HG03439 (cell line): Measurements from ENCODE around the gene ODAD3.
"Not testable (repeated sequence)": the region's sequence is repeated elsewhere in the genome, so short reads cannot be mapped to it uniquely, and the experiment has no call there.

ENCODE experiments used
- ATAC-seq: cut with Tn5 transposase; IDR thresholded peaks from one replicate; pipeline ENCODE4 v1.9.1; 2021; ENCODE audit warnings: mild to moderate bottlenecking, moderate library complexity; ENCODE audit not compliant: unreplicated experiment

The ODAD3 gene

DNA sequence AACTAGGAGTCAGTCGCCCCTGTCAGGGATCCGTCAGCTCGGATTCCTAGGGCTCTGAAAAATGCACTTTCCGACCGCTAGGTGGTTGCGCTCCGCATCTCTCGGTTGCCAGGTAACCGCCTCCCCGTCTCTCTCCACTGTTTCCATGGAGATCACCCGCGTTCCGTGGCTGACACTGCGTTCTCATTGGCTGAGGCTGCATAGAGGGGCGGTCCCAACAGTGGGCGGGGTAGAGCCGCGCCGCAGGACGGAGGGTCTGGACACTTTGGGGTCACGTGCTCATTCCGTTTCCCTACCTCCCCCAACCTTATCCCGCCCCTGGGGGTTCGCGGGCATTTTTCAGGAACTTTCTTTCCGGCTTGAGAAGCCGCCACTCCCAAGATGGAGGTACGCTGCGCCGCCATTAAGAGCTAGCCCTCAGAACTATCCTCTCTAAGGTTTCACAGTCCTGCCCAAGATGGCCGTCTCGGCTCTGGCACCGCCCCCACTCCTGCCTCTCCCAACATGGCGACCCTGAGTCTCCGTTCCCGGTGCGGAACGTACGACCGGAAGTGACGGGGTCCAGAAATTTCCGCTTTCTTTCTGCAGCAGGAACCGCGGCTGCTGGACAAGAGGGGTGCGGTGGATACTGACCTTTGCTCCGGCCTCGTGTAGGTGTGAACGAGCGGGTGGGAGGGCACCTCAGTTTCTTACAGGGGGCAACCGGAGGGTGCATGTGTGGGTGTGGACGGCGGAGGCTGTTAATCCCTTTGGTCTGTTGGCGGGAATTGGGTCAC lies at the start of gene ODAD3, which contains the start of gene PRKCSH:
ODAD3 (minus strand) TSS at position 65 of the 776 bp plus-strand sequence. CDS start 105 bp downstream, outside the sequence.
PRKCSH (plus strand) TSS at position 579 of the 776 bp plus-strand sequence. CDS start 483 bp downstream, outside the sequence.
- peak; percentile 90 for ATAC-seq

DNA sequence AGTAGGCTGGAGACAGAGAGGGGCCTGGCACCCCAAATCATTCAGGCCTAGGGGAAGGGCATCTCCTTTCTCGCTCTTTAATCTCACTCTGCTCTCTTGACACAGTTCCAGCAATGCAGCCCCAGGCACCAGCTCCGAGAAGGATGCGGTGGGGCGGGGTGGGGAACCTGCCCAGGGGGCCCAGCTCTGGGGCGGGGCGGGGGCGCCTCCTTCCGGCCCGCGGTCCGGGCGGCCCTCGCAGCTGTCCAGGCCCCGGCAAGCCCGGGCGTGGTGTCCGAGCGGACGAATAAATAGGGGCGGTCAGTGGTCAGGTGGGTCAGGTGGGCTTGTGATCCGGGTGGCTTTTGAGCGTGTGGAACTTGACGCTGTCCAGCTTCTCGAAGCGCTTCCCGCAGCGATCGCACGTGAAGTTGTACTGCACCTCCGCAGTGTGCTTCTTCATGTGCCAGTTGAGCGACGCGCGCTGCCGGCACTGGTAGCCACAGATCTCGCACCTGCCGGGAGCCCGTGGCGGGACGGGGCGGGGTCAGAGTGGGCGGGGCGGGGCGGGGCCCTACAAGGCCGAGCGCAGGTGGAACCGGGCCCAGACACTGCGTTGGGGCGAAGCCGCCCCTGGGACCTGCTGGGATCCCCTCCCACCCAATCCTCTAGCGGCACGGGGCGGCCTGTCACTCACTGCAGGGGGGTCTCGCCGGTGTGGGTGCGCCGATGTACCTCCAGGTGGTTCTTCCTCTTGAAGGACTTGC lies 48.6 kb upstream of the ODAD3 start:
- no peak for ATAC-seq

DNA sequence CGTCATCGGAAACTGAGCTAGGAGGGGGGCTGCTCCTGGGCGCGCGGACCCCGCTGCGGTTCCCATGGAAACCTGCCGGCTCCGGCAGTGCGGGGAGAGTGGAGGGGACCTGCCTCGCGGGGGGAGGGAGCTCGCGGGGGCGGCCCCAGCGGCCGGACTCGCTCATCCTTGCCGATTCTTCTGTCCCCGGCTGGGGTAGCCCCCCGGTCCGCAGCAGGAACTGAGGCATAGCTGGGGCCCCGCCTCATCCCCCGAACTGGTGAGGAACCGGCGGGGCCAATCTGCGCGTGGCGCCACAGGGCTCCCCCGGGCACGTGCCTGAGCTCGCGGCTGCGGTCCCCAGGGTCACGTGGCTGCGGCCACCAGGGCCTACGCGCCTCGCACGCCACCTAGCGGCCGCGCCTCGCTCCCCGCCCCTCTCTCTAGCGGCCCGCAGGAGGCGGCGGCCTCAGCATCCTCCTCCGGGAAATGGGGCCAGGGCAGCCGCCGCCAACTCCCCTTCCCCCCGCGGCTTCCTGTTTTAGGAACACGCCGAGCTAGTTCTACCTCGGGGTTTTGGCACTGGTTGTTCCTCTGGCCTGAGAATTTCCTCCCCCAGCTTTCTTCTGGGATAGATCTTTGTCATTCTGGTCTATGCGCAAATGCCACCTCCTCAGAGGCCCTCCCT lies 47.6 kb upstream of the ODAD3 start:
- peak; percentile 66 for ATAC-seq

DNA sequence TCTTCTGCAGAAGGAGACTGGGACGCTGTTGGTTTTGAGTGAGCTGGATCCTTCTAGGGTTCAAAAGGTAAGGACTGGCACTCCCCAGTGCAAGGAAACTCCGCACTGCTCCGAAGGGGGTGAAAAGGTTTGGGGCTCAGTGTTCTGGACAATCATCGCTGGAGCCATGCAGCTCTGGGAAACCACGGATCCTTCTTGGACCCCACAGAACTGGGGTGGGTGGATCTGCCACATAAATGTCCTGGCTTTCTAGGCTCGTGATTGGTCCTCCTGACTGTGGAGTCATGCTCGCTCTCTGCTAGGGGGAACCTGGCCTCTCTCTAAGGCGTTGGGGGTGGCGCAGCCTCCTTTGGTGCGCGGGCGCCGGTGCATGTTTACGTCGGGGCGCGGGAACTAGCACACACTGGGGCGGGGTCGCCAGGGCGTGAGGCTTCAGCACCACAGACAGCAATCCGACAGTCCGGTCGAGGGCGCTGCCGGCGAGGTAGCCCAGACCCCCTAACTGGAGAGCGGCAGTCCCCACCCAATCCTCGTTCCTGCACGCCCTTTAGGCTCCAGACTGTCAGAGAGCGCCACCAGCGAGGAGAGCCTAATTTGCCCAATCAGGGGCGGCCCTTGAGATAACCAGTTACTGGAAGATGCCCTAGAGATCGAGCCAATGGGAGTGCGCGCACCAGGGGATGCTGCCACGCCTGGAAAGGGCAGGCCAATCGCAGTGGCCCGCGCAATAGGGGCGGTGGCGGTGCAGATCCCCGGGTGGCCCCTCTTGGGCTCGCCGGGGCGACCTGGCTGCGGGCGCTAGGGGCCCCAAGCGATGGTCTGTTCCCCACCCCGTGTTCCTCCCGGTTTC lies 46.8 kb upstream of the ODAD3 start:
- ATAC-seq = peak; percentile 66

DNA sequence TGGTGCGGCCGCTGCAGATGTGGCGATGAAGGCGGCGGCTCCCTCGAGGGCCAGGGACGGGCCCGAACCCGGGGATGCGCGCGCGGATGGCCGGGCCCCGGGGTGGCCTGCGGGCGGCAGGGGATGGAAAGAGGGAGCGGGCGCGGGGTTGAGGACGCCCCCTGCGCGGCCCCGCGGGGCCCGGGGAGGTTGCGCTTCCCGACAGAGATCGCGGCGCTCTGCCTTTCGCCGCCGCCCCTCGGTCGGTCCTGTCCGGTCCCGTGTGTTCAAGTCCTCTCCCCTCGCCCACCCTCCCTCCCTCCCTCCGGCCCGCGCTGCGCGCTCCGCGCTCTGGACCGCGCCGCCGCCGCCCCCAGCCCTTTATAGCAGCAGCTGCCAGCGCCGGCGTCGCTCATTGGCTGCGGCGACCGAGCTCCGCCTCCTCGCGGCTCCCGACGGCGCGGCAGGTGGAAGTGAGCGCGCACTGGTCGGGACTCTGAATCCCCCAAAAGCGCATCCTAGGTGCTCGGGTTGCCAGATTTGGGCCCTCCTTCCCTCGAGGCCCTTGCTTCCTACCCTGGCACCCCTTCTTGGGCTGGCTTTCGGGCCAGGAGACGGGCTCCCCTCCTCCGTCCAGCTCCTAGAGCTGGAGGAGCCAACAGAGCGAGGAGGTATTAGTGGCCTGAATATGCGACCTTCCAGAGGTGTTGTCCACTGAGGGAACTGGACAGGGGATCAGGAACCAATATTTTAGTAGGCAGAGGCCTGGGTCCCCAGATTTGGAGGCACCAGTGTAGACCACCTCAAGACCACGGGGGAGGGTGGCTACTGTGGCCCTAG lies 46.0 kb upstream of the ODAD3 start, which contains the start of gene ELAVL3:
ELAVL3 (minus strand) TSS at position 332 of the 819 bp plus-strand sequence. CDS start 438 bp downstream, outside the sequence.
- ATAC-seq = no peak

DNA sequence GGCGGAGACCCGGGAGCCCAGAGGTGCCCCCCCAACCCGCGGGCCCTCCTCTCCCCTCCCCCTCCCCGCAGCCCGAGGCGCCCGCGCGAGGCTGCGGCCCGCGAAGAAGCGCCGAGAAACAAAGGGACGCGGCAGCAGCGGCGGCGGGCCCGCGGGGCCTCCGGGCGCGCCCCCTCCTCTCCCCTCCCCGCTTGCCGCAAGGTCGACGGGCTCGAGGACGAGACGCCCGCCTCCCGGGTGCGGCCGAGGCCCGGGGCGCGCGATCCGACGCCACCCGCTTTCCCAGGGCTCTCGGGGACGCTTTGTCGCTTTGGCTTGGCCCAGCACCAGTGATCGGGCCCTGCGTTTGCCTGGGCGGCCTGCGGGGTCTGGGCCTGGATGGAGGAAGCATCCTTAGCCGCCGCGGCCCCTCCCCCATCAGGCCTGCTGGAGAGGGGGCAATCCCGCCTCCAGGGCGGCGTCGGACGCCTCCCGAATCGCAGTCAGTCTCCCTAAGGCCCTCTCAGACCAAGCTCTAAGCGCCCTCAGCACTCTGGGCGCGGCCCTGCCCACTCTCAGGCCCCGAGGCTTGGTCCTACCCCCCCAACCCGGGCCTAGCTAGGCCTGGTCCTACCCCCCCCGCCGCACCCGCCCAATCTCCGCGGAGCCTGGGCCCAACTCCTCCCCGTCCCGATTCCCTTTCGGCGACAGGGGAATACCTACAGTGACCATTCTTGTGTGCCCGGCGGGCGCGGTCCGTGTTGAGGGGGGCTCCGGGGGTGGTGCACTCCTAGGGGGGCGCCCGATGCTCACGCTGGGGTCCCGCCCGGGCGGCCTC lies 45.2 kb upstream of the ODAD3 start:
- ATAC-seq = no peak

DNA sequence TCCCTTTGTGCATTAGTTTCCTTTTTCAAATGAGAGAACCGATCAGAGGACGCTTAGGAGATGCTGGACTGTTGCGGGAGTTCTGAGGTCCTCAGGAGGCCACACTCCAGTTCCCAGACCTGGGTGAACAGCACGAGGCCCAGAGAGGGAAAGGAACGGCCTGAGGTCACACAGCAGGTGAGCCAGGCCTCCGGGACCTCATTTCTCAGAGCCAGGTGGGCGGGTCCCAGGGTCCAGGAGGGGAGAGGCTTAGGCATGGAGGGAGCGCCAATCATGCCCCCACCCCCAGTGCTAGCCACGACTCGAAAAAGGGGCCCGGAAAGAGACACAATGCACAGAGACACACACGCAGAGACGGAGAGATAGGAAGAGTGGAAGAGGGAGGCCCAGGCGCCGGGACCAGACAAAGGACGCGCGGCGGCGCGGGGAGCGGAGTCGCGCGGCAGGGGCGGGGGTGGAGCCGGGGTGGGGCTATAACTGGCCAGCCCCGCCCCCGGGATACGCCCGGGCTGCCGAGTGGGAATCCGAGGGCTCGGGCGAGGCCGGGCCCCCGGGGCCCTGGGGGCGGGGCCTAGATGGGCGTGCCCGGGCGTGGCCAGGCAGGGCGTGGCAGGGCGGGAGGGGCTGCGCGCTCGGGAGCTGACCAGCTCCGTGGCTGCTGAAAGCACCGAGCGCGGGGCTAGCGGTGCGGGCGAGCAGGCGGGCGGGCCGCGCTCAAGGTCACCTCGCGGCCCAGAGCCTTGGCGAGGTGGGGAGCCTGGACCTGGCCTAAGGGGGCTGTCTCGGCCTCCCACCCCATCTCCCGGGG lies 44.4 kb upstream of the ODAD3 start:
- ATAC-seq = no peak

DNA sequence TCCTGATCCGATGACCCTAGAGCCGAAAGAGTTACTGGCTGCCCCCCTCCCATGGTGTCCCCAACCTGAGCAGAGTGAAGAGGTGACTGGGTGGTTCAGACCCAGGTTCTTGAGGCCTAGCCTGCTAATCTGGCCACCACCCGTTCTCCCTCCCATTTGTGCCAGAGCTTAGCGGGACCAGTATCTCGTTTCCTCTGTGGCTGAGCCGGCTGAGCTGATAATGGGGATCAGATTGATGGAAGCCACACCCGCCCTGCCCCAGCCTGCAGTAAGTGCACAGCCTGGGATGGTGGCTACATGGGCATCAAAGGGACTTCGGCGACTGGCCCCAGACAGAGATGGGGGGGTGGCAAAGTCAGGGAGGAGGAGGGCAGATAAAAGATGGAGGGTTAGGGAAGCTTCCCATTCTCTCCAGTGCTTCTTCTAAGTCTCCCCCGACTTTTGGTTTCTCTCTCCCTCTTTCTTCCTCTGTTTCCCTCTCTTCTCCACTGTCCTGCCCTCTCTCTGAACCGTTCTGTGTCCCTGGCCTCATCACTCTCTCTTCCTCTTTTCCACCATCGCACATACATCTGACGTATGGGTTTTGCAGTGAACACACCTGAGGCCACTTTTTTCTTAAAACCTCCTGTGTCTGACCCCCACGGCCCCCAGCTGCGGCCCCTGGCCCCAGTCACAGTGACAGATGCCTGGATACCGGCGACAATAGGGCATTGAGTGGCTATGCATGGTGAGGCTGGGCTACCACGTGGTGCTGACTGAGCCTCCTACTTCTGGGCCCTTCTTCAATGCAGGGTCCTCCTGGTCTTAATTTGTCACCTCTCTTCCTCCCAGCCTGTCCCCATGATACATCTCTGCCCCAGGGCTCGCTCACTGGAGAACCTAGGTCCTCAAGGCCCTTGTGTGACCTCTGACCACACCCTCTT lies 43.5 kb upstream of the ODAD3 start:
- no peak for ATAC-seq

DNA sequence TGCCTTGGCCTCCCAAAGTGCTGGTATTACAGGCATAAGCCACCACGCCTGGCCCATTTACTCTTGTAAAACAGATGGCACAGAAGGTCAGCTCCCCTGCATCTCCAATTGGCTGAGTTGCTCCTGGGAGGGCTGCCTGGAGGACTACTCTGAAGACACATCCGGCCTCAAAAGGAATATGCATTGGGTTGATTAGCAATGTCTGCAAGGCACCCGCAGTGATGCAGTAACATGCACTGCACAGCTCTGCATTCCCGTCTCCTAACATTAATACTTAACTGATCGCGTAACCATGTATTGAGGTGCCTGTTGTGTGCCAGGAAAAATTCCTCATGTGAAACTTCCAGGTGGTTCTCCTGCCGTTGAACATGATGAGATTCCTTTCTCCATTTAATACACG lies 40.9 kb upstream of the ODAD3 start:
- no peak for ATAC-seq

DNA sequence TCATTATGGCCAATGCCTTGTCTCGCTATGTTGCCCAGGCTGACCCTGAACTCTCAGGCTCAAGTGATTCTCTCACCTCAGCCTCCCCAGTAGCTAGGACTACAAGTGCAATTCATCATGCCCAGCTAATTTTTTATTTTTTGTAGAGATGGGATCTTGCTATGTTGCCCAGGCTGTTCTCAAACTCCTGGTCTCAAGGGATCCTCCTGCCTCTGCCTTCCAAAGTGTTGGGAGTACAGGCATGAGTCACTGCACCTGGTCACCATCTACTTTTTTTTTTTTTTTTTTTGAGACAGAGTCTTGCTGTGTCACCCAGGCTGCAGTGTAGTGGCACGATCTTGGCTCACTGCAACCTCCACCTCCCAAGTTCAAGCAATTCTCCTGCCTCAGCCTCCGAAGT lies 40.4 kb upstream of the ODAD3 start:
- not testable (repeated sequence) for ATAC-seq

DNA sequence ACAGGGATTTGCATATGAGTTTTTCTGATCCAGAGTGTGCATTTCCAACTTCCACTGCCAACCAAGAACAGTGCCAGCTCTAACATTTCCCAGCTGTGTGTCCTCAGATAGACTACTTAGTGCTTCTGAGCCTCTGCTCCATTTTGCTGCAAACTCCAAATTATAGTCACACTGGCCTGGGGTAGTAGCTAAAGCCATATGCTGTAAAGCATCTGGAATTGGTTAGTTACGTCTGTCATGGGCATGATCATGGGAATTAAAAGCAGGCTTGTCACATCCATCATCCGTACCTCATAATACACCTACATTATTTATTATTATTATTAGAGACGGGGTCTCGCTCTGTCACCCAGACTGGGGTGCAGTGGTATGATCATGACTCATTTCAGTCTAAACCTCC lies 38.8 kb upstream of the ODAD3 start:
- ATAC-seq = no peak

DNA sequence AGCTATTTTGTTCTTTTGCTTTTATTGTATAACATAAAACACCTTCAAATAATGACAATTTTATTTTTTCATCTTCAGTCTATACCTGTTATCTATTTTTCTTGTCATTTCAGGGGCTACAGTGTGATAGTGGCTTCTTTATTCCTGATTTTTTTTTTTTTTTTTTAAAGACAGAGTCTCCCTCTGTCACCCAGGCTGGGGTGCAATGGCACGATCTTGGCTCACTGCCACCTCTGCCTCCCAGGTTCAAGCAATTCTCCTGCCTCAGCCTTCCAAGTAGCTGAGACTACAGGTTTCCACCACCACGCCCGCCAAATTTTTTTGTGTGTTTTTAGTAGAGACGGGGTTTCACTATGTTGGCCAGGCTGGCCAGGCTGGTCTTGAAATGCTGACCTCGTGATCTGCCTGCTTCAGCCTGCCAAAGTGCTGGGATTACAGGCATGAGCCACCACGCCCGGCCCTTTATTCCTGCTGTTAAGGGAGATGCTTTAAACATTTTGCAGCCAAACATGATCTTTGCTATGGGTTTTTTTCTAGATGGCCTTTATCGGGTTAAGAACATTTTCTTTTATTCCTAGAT lies 33.4 kb upstream of the ODAD3 start:
- not testable (repeated sequence) for ATAC-seq

DNA sequence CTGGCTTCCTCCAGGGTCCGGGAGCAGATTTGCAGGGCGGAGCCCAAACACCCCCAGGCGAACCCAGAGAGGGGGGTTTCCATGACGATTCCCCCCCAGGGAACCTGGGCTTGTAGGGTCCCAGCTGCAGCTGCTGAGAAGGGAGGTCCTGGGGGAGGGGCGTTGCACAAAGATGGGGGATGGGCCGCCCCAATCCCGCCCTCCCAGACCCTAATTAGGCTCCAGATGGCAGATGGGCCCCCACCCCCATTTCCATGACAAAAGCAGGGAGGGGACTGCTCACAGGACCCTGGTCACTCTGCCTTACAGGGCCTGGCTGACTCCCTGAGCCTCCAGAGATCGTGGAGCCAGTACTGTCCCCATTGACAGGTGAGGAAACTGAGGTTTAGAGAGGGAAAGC lies 30.7 kb upstream of the ODAD3 start:
- no peak for ATAC-seq

DNA sequence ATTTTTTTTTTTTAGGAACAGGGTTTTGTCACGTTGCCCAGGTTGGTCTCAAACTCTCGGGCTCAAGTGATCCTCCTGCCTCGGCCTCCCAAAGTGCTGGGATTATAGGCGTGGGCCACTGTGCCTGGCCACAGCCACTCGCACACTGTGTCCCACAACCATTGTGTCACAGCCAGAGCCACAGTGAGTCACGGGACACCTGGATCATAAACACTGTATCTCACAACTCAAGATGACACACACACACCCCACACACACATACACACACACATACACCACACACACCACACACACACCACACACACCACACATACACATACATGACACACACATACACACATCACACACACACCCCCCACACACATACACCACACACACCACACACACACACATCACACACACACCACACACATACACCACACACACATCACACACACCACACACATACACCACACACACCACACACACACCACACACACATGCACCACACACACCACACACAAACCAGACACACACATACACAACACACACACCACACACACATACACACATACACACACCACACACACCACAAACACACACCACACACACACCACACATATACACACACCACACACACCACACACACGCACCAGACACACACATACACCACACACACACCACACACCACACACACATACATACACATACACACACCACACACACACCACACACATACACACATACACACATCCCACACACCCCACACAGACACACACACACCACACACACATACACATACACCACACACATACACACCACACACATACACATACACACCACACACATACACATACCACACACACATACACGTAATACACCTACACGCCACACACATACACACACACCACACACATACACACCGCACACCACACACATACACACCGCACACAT lies 29.7 kb upstream of the ODAD3 start:
- no peak for ATAC-seq

DNA sequence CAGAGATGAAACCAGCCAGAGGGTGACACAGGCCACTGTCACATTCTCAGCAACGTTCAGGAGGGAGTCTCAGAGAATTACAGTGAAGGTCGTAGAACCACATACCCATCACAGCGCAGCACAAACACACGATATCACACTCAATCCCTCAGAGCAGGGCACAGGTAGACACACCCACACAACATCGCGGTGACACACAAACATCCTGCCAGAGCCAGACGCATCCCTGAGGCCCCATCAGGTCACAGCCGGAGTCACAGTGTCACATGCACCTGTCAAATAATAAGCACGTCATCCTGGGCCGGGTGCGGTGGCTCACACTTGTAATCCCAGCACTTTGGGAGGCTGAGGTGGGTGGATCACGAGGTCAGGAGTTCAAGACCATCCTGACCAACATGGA lies 28.5 kb upstream of the ODAD3 start:
- no peak for ATAC-seq
